Measurements from ENCODE around the gene COX10. TPM values are rescaled to one million over a fixed set of nuclear protein-coding genes. Genes with fewer than 3 reads are reported as not detected.
"Not testable (repeated sequence)": the region's sequence is repeated elsewhere in the genome, so short reads cannot be mapped to it uniquely, and the experiment has no call there.

The COX10 gene
- total RNA-seq, 1 donor from 2014 or later = 13.8 TPM

DNA sequence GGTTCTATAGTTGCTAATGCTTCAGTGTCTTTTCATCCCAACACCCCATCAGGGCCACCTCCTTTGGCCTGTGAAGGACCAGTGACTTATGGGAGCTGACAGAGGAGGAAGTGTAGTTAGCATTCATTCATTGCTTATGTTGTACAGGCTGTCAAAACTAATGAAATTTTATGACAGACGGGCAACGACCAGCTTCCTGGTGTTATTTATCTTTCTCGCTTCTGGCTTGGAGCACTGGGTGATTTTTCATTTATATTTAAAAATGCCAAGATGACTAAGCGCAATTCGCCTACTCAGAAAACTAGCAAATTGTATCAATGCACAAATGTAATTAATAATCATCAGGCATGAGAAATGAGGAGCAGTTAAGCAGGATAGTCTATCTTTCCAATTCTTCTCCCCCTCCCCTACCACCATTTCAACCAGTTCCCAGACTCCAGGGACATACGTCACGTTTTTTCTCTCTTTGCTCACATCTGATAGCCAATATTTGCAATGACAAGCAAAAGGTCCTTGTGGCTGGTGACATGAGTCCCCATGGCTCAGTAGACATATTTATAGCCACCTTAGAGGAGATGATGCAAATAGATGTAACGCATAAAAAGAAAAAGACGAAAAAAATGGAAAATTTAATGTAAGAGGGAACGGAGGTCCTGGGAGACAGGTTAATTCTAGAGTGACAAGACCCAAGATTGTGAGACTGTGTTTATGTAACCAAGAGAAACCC, 156.1 kb downstream of the COX10 start:
- no peak for ATAC-seq
- Histone ChIP-seq H3K4me1 (no peaks in the 10 kb centered on the region), H3K36me3 (no peaks in the 10 kb centered on the region), H3K4me3 (no peak overlapping the region), H3K27me3 (ENCODE audit: low read depth) (no peaks in the 10 kb centered on the region), H3K9me3 (no peaks in the 10 kb centered on the region), H3K27ac (no peak overlapping the region)
- DNase-seq = no peak
- no peak for TF ChIP-seq CTCF (IDR thresholded peaks at IDR 0.05)
- intact Hi-C loops (cut with DNase I) = no loop called here

- Histone ChIP-seq H3K36me3 (no peaks in the 10 kb centered on the region), H3K27me3 (ENCODE audit: low read depth) (no peaks in the 10 kb centered on the region), H3K27ac (no peak overlapping the region), H3K4me1 (no peaks in the 10 kb centered on the region), H3K4me3 (no peak overlapping the region), H3K9me3 (no peaks in the 10 kb centered on the region)
- ATAC-seq (no peak), DNase-seq (no peak)
- intact Hi-C loops (cut with DNase I) = no loop called here
- TF ChIP-seq CTCF (IDR thresholded peaks at IDR 0.05) = no peak
Measured at GRCh38 chr17:14227052-14227451, 157.7 kb downstream of the COX10 start.

DNA sequence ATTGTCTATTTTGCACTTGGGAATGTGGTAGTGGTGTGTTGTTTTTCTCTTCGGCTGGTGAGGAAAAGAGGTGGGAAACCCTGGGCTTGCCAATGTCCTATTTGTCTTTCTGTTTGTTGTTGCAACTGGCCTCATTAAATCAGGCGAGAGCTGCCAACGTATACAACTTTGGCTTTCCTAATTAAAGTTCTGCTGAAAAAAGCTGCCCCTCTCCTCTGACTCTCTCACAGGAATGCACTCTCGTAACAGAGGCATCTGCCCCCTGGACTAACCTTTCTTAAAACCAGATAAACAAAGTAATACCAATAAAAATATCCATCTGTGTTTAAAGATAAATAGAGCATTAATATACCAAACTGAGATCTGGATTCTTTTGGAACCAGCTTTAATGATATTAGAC, 159.6 kb downstream of the COX10 start:
- Histone ChIP-seq H3K4me3 (no peak overlapping the region), H3K27me3 (ENCODE audit: low read depth) (no peaks in the 10 kb centered on the region), H3K4me1 (no peaks in the 10 kb centered on the region), H3K27ac (no peak overlapping the region), H3K36me3 (no peaks in the 10 kb centered on the region), H3K9me3 (no peaks in the 10 kb centered on the region)
- no peak for TF ChIP-seq CTCF (IDR thresholded peaks at IDR 0.05)
- no peak for ATAC-seq
- DNase-seq = no peak
- intact Hi-C loops (cut with DNase I) = no loop called here

GRCh38 chr17:14231187-14231586, 161.9 kb downstream of the COX10 start:
- H3K27ac ChIP-seq; ATAC-seq; intact Hi-C loops (cut with DNase I); H3K36me3 ChIP-seq; H3K27me3 ChIP-seq (ENCODE audit: low read depth); H3K9me3 ChIP-seq; H3K4me3 ChIP-seq; DNase-seq; H3K4me1 ChIP-seq: not testable (repeated sequence)

DNA sequence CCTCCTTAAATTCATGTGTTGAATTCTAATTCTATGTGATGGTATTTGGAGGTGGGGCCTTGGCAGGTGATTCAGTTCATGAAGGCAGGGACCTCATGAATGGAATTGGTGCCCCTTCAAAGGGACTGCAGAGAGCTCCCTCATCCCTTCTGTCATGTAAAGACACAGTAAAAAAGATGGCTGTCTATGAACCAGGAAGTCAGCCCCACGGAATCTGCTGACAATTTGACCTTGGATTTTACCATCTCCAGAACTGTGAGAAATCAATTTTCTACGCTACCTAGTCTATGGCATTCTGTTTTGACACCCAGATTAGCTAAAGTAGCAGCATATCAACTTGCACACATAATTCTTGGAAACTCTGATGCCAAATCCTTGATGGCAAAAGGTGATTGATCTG, 165.7 kb downstream of the COX10 start:
- H3K4me1 ChIP-seq; ATAC-seq; intact Hi-C loops (cut with DNase I); DNase-seq; H3K36me3 ChIP-seq; H3K27me3 ChIP-seq (ENCODE audit: low read depth); H3K9me3 ChIP-seq; H3K27ac ChIP-seq; H3K4me3 ChIP-seq: not testable (repeated sequence)

GRCh38 chr17:14236032-14236431, 166.7 kb downstream of the COX10 start:
- intact Hi-C loops (cut with DNase I); H3K27me3 ChIP-seq (ENCODE audit: low read depth); H3K27ac ChIP-seq; H3K9me3 ChIP-seq; H3K4me1 ChIP-seq; H3K4me3 ChIP-seq; H3K36me3 ChIP-seq; ATAC-seq; DNase-seq: not testable (repeated sequence)

GRCh38 chr17:14236762-14237161, 167.5 kb downstream of the COX10 start, which contains the start of gene CDRT15:
Gene CDRT15, minus strand, starts transcription at chr17:14236862. Its CDS starts 29 bp downstream, at chr17:14236833.
- H3K36me3 ChIP-seq; H3K27ac ChIP-seq; H3K9me3 ChIP-seq; ATAC-seq; H3K4me3 ChIP-seq; intact Hi-C loops (cut with DNase I); H3K27me3 ChIP-seq (ENCODE audit: low read depth); H3K4me1 ChIP-seq; DNase-seq: not testable (repeated sequence)

- H3K4me3 ChIP-seq; ATAC-seq; intact Hi-C loops (cut with DNase I); H3K36me3 ChIP-seq; H3K4me1 ChIP-seq; DNase-seq; H3K27ac ChIP-seq; H3K9me3 ChIP-seq; H3K27me3 ChIP-seq (ENCODE audit: low read depth): not testable (repeated sequence)
Measured at GRCh38 chr17:14239271-14239670, 170.0 kb downstream of the COX10 start.
